Gastrocnemius medialis (tissue), 4 donors: ENCODE data around the gene KIF3A.

Source experiments
- CTCF ChIP-seq, 5 experiments: fragments of 450-650 bp in 3 of 5; fragments of 200-600 bp in 2 of 5; sonication (generic) in 2 of 5; IDR thresholded peaks in 4 of 5; conservative IDR thresholded peaks in 1 of 5; 1 replicate in 4 of 5; 2 replicates in 1 of 5; pipeline ENCODE4 v1.5.1; 2016 to 2019; ENCODE audit warnings: antibody characterized with exemption in 5 of 5, mild to moderate bottlenecking in 3 of 5, moderate library complexity in 3 of 5
- POLR2A ChIP-seq, 2 donors: fragments of 450-650 bp; IDR thresholded peaks; one replicate each; pipeline ENCODE4 v1.6.1; 2017; ENCODE audit warnings: antibody characterized with exemption in 2 of 2, mild to moderate bottlenecking in 2 of 2, moderate library complexity in 2 of 2

GRCh38 chr5:132718544-132719312, 18.6 kb downstream of the KIF3A start:
- TF ChIP-seq CTCF (IDR thresholded peaks at IDR 0.05 in 4 of 5, conservative IDR thresholded peaks at IDR 0.05 in 1 of 5) (no peak), POLR2A (IDR thresholded peaks at IDR 0.05) (no peak)
